Neural cell (in vitro differentiated cells): Measurements from ENCODE around the gene APBA2.

ENCODE experiments used
- CTCF ChIP-seq: fragments of 450-650 bp; IDR thresholded peaks from 2 replicates; pipeline ENCODE4 v1.5.1; 2014; ENCODE audit warnings: antibody characterized with exemption, mild to moderate bottlenecking, moderate library complexity; ENCODE audit not compliant: poor library complexity, severe bottlenecking
- EP300 ChIP-seq: fragments of 450-650 bp; conservative IDR thresholded peaks from 2 replicates; pipeline ENCODE4 v1.6.1; 2014; ENCODE audit warnings: antibody characterized with exemption, mild to moderate bottlenecking, moderate library complexity; ENCODE audit not compliant: poor library complexity, severe bottlenecking
- EZH2 ChIP-seq: fragments of 200-600, 300-800 bp; shearing (Covaris generic), sonication (generic); IDR thresholded peaks from 2 replicates; pipeline ENCODE4 v1.6.1; 2014; ENCODE audit warnings: antibody characterized with exemption, low read length, borderline replicate concordance, mild to moderate bottlenecking; ENCODE audit not compliant: insufficient read depth, poor library complexity, severe bottlenecking
- RAD21 ChIP-seq: fragments of 450-650 bp; conservative IDR thresholded peaks from 2 replicates; pipeline ENCODE4 v1.6.1; 2014; ENCODE audit warnings: antibody characterized with exemption, mild to moderate bottlenecking, moderate library complexity
- SMC3 ChIP-seq: fragments of 450-650 bp; conservative IDR thresholded peaks from 2 replicates; pipeline ENCODE4 v1.6.1; 2014; ENCODE audit warnings: antibody characterized with exemption, mild to moderate bottlenecking, moderate library complexity; ENCODE audit not compliant: poor library complexity
- TAF1 ChIP-seq: IDR thresholded peaks from 2 replicates; pipeline ENCODE4 v1.6.1; 2012; ENCODE audit warnings: low read depth
- TF ChIP-seq, protein P1 (sequence below): IDR thresholded peaks from 2 replicates; pipeline ENCODE4 v1.6.1; 2012; ENCODE audit warnings: borderline replicate concordance

DNA sequence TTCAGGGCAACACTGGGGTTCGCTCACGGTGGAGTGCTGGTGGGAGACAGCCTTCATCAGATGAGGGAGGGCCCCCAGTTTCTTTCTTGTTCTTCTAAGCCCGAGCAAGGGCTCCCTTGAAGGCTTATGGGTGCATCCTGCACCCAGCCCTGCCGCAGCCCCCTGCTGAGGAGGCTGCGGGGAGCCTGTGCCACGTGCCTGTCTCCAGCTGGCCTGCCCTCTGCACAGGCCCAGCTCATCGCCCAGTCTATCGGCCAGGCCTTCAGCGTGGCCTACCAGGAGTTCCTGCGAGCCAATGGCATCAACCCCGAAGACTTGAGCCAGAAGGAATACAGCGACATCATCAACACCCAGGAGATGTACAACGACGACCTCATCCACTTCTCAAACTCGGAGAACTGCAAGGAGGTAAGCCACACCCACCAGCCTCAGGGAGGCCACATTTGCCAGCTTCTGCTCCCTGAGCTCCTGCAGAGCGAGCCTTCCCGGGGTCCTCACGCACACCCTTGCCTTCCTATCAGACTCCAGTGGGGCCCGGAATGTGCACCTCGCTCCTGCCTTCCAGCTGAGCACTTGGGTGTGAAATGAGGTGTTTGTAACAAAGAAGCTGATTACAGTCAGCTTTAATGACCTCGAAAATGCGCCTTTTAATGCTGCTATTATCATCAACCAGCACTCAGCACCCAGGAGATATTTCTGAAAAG is 219.5 kb downstream of the APBA2 start:
- TF ChIP-seq CTCF, result no peak
- TF ChIP-seq EP300, result no peak
- TF ChIP-seq SMC3, result no peak
- TF ChIP-seq, protein P1, sequence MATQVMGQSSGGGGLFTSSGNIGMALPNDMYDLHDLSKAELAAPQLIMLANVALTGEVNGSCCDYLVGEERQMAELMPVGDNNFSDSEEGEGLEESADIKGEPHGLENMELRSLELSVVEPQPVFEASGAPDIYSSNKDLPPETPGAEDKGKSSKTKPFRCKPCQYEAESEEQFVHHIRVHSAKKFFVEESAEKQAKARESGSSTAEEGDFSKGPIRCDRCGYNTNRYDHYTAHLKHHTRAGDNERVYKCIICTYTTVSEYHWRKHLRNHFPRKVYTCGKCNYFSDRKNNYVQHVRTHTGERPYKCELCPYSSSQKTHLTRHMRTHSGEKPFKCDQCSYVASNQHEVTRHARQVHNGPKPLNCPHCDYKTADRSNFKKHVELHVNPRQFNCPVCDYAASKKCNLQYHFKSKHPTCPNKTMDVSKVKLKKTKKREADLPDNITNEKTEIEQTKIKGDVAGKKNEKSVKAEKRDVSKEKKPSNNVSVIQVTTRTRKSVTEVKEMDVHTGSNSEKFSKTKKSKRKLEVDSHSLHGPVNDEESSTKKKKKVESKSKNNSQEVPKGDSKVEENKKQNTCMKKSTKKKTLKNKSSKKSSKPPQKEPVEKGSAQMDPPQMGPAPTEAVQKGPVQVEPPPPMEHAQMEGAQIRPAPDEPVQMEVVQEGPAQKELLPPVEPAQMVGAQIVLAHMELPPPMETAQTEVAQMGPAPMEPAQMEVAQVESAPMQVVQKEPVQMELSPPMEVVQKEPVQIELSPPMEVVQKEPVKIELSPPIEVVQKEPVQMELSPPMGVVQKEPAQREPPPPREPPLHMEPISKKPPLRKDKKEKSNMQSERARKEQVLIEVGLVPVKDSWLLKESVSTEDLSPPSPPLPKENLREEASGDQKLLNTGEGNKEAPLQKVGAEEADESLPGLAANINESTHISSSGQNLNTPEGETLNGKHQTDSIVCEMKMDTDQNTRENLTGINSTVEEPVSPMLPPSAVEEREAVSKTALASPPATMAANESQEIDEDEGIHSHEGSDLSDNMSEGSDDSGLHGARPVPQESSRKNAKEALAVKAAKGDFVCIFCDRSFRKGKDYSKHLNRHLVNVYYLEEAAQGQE, result no peak
- TF ChIP-seq RAD21, result no peak
- TF ChIP-seq EZH2, result no peak
- TF ChIP-seq TAF1, result no peak
